GM12801 (cell line): ENCODE measurements around the gene FLNA.

Experiments used
- TF ChIP-seq, protein P1 (sequence below): IDR thresholded peaks from one replicate; pipeline ENCODE4 v1.5.1; 2011; ENCODE audit warnings: control low read depth; ENCODE audit not compliant: insufficient read length; ENCODE audit errors: extremely low read depth

FLNA gene

DNA sequence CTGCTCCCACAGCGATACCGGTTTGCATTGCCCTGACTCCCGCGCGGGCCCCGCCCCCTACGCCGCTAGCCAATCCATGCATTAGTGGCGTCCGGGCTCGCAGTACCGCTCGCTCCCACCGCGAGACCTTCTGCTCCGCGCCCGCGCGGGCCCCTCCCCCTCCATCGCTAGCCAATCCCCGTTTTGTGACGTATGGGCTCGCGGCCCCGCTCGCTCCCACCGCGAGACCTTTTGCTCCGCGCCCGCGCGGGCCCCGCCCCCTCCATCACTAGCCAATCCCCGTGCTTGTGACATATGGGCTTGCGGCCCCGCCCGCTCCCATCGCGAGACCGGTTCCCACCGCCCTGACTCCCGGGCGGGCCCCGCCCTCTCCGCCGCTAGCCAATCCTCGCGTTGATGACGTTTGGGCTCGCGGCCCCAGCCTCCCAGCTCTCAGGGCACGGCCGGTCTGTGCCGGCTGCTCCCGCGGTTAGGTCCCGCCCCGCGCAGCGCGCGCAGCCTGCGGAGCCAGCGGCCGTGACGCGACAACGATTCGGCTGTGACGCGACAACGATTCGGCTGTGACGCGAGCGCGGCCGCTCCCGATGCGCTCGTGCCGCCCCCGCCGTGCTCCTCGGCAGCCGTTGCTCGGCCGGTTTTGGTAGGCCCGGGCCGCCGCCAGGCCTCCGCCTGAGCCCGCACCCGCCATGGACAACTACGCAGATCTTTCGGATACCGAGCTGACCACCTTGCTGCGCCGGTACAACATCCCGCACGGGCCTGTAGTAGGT is 4.5 kb upstream of the FLNA start, which contains the start of gene EMD:
EMD (plus strand) TSS at position 497 of the 770 bp plus-strand sequence; CDS start at position 687, 190 bp downstream.
- TF ChIP-seq, protein P1, sequence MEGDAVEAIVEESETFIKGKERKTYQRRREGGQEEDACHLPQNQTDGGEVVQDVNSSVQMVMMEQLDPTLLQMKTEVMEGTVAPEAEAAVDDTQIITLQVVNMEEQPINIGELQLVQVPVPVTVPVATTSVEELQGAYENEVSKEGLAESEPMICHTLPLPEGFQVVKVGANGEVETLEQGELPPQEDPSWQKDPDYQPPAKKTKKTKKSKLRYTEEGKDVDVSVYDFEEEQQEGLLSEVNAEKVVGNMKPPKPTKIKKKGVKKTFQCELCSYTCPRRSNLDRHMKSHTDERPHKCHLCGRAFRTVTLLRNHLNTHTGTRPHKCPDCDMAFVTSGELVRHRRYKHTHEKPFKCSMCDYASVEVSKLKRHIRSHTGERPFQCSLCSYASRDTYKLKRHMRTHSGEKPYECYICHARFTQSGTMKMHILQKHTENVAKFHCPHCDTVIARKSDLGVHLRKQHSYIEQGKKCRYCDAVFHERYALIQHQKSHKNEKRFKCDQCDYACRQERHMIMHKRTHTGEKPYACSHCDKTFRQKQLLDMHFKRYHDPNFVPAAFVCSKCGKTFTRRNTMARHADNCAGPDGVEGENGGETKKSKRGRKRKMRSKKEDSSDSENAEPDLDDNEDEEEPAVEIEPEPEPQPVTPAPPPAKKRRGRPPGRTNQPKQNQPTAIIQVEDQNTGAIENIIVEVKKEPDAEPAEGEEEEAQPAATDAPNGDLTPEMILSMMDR, result no peak

DNA sequence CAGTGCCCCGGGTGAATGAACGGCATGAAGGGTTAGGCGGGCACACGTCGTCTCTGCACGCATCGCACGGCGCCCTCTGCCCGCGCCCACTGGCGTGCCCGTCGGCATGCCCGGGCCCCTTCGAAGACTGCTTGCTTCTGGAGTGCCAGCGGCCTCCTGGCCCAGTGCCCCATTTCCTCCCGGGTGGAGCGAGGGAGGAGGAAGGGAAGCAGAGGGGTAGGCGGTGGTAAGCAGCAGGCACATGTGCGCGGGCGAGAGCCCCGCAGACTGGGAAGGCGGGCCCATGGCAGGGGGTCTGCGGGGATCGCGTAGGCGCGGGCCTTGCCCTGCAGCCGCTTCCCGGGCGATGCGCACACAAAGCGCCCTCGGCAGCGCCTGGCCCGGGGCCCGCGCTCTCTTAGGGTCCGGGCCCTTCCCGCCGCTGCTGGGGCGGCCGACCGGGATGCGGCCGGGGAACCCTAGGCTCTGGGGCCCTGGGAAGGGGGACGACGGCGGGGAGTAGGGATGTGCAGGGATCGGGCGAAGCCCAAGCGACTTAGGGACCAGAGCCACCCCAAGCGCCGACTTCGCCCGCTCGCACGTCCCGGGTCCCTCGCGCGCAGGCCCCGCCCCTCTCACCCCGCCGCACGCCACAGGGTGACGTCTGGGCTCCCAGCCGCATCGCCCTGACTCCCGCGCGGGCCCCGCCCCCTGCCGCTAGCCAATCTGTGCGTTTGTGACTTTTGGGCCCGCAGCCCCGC is 3.8 kb upstream of the FLNA start:
- TF ChIP-seq, protein P1, result no peak

DNA sequence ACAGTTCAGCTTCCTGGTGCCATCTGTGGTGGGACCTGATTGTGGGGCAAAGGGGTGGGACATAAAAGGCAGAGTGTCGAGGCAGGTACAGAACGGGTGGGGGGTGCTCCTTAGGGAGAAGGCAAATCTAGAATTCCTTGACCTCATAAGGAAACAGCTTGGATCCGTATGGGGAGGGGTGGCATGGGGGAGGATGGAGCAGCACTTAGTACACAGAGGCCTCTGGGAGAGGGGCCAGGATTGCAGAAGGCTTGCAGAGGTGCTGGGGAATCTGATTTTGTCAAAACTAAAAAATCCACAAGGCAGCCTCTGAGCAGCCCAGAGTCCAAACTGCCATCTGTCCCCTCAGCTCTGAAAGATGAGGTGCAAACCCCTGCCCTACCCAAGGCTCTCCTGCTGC is 2.3 kb upstream of the FLNA start:
- TF ChIP-seq, protein P1, result no peak

DNA sequence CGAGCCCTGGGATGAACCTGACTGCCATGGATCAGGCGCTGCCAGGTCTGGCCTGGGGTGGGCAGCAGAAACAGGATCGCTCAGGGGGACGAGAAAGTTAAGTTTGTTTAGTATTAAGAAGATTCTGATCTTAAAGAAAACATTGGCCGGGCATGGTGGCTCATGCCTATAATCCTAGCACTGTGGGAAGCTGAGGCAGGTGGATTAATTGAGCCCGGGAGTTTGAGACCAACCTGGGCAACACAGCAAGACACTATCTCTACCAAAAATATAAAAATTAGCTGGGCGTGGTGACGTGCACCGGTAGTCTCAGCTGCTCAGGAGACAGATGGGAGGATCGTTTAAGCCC is 696 bp upstream of the FLNA start:
- TF ChIP-seq, protein P1, result no peak

DNA sequence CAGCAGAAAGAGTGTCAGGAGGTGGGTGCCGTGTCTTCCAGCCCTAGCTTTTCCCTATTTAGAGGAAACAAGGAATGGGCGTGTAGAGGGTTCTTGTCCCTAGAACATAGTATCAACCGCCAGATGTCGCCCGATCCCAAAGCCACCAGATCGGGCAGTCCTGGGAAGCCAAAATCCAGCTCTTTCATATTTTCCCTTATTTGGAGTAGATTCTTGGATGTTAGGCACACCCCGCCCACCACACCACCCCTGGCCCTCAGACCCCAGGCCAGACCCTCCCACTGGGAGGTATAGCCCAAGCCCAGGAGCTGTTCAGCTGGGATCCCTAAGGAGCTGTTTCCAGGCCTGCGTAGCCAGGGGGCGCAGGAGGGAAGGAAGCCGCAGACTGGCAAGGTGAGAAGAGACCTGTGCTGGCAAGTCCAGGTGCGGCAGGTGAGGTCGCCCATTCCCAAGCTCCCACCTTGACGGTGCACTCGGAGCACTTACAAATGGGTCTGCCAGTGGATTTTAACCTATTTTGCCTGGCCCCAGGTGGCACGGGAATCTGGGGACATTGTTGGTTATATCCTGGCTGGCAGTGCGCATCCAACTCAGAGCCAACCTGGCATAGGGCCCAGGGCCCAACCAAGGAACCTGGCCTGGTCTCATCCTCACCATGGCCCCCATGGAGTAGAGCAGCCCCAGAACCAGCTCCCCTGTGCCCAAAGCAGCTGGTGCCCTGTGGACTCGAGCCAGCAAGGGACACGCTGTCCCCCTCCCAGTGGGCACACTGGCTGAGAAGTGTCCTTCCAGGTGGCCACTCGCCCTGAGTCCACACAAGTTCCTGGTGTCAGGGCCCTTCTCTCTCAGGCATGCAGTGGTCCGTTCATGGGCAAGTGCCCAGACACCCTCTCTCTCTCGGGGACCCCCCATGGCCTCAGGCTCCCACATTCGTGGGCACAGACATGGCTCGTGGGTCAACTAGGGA is 811 bp downstream of the FLNA start:
- TF ChIP-seq, protein P1, result no peak

DNA sequence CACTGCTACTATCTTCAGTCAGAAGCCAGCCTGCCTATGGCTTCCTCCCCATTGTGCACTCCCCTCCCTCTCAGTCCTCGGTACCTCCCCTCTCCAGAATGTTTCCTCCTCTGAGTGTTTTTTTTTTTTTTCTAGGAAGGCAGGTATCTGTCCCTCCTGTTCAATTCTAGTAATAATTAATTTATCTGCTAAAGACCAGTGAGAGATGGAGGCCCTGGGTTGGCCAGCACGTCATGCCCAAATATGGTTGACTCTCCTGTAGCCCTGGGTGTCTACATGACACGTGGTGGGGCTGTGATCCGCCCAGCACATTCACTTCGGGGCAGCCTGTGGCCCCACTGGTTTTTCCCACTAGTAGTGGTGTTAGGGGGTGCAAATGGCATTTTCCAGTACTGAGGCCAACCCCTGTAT is 1.8 kb downstream of the FLNA start:
- TF ChIP-seq, protein P1, result no peak
